K562 (cell line): Measurements from ENCODE around the gene MEIKIN.

Source experiments
- BHLHE40 ChIP-seq: IDR thresholded peaks from 2 replicates; pipeline ENCODE4 v1.6.1; 2011; ENCODE audit warnings: low read length, improper control_type of control experiment
- CBFA2T3 ChIP-seq: fragments of 450-650 bp; IDR thresholded peaks from 2 replicates; pipeline ENCODE4 v1.6.1; 2017
- CHD4 ChIP-seq: fragments of 200-600 bp; sonication (generic); IDR thresholded peaks from 3 replicates; pipeline ENCODE4 v1.6.1; 2012; ENCODE audit warnings: low read depth, mild to moderate bottlenecking, mixed read lengths, low read length, inconsistent platforms; ENCODE audit not compliant: insufficient read depth, insufficient replicate concordance, poor library complexity, severe bottlenecking
- GABPA ChIP-seq: fragments of 200-800 bp; sonication (Bioruptor generic); conservative IDR thresholded peaks from 2 replicates; pipeline ENCODE4 v1.6.1; 2016; ENCODE audit warnings: low read depth, missing genetic modification characterization, missing compliant biosample characterization
- MEIS2 ChIP-seq: fragments of 450-650 bp; IDR thresholded peaks from 2 replicates; pipeline ENCODE4 v1.6.1; 2014; ENCODE audit warnings: mild to moderate bottlenecking; ENCODE audit not compliant: partially characterized antibody
- TCF7 ChIP-seq: sonication (generic); IDR thresholded peaks from 2 replicates; pipeline ENCODE4 v1.6.1; 2016; ENCODE audit warnings: antibody characterized with exemption, borderline replicate concordance
- U2AF2 ChIP-seq: fragments of 200-400 bp; formaldehyde crosslinking; optimal IDR thresholded peaks from 2 replicates; pipeline ENCODE3; 2017; ENCODE audit warnings: low read depth, mild to moderate bottlenecking, low read length
- ZFP91 ChIP-seq: sonication (generic); formaldehyde crosslinking; IDR thresholded peaks from 2 replicates; pipeline ENCODE4 v1.8.0; 2022; ENCODE audit warnings: mild to moderate bottlenecking, missing genetic modification reagents

GRCh38 chr5:131810510-131811249, 134.8 kb downstream of the MEIKIN start:
- TF ChIP-seq GABPA (no peak), CBFA2T3 (no peak), ZFP91 (CRISPR knock-in tag) (no peak), BHLHE40 (no peak), MEIS2 (no peak), U2AF2 (no peak), TCF7 (no peak), CHD4 (no peak)
